OCI-LY7 (cell line): ENCODE measurements around the gene TMEM130.

ENCODE experiments used
- CTCF ChIP-seq: fragments of 200-600 bp; sonication (generic); conservative IDR thresholded peaks from 2 replicates; pipeline ENCODE4 v1.5.1; 2014; ENCODE audit warnings: mild to moderate bottlenecking, antibody characterized with exemption, low read length, moderate library complexity, mixed read lengths
- EZH2phosphoT487 ChIP-seq: fragments of 200-600 bp; sonication (generic); IDR thresholded peaks from 2 replicates; pipeline ENCODE4 v1.6.1; 2018; ENCODE audit warnings: low read depth, borderline replicate concordance, mild to moderate bottlenecking, mixed run types, antibody characterized with exemption, low read length, moderate library complexity, mixed read lengths

- TF ChIP-seq CTCF (no peak), EZH2phosphoT487 (no peak)
Measured at GRCh38 chr7:98866351-98866750, 3.5 kb downstream of the TMEM130 start.
